Measurements from ENCODE around the gene CLIC2. TPM values are rescaled to one million over a fixed set of nuclear protein-coding genes. Genes with fewer than 3 reads are reported as not detected.
"Not testable (repeated sequence)": the region's sequence is repeated elsewhere in the genome, so short reads cannot be mapped to it uniquely, and the experiment has no call there.

CLIC2 gene
- total RNA-seq (2014; rRNA removed; shearing (Covaris generic)): 2.6 and 4.8 TPM in 2 replicates

DNA sequence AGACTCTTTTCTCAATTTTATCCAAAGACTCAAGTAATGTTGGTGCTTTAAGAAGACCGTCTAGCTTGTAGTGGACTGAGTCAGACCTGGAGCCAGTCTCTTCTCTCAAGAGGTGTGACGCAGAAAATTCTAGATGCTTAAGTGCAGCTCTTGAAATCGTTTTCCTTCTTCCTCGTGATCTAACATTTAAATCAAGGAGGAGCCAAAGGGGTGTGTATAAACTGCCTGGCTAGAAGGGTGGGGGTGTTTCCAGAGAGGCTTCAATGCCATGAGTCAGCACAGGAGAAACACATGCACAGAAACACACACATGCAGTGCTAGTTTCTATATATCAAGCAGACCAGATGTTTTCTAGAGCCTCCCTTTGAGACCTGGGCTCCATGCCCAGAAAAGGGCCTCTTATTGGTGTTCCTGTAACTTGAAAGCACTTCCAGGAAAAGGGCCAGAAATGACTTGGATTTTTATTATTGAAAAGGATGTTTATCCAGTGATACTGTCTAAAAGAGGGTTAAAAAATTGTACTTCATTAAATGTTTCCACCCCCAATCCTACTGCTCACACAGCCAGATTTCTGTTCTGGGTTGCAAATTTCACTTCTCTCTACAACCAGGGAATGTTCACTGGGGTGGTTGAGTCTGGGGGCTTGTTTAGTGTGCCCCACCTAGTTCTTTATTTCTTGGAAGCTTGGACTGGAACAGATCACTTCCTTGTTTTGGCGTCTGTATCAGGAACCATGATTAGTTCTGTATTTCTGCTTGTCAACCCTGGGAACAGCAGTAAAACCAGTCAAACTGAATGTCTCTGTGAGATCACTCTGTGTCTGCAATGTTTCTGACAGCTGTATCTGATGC is at the start of gene CLIC2:
Gene CLIC2, minus strand, starts transcription at position 129 of the 851 bp plus-strand sequence. CDS start 187 bp downstream, outside the sequence.
- peak; percentile 74 for DNase-seq (ENCODE audit: low spot score)

DNA sequence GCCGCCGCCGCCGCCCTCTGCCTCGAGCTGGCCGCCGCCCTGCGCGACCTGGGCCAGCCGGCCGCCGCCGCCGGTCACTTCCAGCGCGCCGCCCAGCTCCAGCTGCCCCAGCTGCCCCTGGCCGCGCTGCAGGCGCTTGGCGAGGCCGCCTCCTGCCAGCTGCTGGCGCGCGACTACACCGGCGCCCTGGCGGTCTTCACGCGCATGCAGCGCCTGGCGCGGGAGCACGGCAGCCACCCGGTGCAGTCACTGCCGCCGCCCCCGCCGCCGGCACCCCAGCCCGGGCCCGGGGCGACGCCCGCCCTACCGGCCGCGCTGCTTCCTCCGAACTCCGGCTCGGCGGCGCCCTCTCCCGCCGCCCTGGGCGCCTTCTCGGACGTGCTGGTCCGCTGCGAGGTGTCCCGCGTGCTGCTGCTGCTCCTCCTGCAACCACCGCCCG is 48.1 kb upstream of the CLIC2 start:
- not testable (repeated sequence) for DNase-seq (ENCODE audit: low spot score)

DNA sequence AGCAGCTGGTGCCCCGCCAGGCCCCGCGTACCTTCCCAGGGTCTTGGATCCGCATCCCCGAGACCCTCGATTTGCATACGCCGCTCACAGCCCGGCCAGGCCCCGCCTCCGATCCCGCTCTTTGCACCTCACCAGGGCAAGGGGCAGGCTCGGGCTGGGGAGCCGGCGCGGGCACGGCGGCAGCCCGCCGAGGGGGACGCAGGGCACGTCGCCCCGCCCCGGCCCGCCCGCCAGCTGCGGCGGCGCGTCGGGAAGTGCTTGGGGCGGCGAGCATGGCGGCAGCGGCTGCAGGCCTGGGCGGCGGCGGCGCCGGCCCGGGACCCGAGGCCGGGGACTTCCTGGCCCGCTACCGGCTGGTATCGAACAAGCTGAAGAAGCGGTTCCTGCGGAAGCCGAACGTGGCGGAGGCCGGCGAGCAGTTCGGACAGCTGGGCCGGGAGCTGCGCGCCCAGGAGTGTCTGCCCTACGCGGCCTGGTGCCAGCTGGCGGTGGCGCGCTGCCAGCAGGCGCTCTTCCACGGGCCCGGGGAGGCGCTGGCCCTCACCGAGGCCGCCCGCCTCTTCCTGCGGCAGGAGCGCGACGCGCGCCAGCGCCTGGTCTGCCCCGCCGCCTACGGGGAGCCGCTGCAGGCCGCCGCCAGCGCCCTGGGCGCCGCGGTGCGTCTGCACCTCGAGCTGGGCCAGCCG is 47.6 kb upstream of the CLIC2 start, which contains the start of gene F8A2:
Gene F8A2, plus strand, starts transcription at position 253 of the 686 bp plus-strand sequence. Its CDS starts 20 bp downstream, at position 273.
- DNase-seq (ENCODE audit: low spot score): not testable (repeated sequence)

DNA sequence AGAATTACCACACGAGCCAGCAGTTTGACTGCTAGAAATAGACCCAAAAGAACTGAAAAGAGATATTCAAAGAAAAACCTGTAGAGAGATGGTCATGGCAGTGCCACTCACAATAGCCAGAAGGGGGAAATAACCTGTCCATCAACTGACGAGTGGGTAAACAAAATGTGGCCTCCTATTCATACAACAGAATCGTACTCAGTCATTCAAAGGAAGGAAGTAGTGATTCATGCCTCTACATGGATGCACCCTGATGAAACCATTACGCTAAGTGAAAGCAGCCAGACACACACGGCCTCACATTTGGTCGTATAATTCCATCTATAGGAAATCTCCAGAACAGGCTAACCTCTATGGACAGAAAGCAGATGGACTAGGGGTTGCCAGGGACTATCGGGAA is 45.4 kb upstream of the CLIC2 start:
- not testable (repeated sequence) for DNase-seq (ENCODE audit: low spot score)

DNA sequence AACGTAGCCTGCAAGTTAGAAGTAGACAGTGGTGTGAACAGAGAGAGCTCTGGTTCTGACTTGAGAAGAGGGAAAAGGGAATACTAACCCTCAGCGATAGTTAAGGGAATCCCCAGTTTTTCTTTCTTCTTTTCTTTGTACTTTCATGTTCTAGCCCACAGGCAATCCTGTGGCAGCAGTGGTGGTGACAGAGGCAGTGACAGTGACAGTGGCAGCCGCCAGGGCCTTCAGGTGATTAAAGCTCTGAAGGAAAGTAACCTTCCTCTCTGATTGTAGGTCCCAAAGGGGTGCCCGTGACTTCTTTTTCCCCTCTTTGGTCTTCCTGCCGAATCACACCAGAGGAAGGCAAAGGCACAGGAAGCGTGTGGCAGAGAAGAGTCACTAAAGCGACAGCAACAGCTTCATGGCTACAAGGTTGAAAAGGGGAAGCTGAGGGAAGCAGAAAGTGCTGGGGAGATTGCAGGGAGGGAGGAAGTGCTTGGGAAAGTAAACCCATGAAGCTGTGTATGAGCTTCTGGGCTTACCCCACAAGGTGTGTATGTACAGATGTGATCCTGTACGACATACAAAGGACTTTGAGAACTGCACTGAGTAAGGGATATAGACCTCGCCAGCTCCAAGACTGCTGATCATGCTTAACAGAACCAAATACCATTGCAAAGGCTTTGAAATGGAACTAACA is 39.5 kb upstream of the CLIC2 start:
- not testable (repeated sequence) for DNase-seq (ENCODE audit: low spot score)

DNA sequence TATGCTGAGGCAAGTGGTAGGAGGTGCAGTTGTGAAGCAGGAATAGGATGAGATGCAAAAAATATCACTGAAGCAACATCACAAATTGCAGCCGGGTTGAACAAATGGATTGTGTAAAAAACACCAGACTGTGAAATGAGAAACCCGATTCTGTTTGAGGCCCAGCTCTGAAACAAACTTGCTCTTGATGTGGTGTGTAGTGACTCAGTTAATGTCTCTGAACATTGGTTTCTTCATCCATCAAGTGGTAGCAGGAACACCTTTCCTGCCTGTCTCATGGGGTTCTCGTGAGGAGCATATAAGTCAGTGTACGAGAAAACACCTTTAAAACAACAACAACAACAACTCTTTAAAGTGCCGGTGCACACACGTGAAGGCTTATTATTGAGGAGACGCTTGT is 29.3 kb upstream of the CLIC2 start:
- DNase-seq (ENCODE audit: low spot score): not testable (repeated sequence)

DNA sequence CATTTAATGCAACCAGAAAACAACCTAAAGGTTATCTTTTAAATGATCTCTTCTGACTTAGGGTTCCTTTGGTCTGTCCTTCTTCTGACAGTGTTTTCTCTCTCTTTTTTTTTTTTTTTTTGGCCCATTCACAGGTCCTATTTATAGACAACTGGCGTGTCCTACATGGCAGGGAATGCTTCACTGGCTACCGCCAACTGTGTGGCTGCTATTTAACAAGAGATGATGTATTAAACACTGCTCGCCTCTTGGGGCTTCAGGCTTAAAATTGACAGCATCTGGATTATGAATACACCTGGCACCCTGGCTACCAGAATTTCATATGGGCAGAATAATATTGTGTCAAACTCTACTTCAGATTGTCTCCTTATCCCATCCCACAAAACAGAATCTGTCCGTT is 15.0 kb upstream of the CLIC2 start:
- DNase-seq (ENCODE audit: low spot score): not testable (repeated sequence)

DNA sequence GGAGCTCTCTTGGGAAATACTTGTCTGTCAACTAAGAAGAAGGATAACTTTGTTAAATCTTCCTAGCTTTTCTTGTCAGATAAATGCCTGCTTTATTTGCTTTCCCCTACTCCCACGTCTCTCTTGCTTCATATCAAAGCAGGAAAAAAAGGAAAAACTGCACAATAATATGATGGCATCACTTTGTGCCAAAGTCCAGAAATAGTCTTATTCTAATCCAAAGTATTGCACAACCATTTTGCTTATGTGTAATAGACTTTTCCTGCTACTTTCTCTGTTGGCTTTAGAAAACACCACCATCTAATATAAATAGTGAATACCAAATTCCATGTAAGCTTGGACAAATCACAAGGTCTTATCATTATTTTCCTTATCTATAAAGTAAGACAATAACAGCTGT is 11.3 kb upstream of the CLIC2 start:
- DNase-seq (ENCODE audit: low spot score): not testable (repeated sequence)

DNA sequence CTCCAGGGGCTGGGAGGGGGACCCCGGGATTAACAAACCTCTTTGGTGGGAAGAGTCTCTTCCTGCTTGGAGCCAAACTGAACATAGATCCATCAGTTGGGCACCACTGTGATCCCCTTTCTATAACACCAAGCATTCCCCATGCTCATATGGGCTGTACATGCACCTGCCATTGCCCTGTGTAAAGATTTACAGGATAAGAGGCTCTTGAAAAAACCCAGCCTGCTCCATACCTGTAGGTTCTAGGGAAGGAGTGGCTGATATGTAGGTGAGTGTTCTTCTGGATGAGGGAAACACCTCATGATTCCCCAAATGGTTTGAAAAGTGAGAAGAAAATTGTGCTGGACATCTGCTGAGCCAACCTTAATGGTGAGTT is 911 bp upstream of the CLIC2 start:
- DNase-seq (ENCODE audit: low spot score): not testable (repeated sequence)

DNA sequence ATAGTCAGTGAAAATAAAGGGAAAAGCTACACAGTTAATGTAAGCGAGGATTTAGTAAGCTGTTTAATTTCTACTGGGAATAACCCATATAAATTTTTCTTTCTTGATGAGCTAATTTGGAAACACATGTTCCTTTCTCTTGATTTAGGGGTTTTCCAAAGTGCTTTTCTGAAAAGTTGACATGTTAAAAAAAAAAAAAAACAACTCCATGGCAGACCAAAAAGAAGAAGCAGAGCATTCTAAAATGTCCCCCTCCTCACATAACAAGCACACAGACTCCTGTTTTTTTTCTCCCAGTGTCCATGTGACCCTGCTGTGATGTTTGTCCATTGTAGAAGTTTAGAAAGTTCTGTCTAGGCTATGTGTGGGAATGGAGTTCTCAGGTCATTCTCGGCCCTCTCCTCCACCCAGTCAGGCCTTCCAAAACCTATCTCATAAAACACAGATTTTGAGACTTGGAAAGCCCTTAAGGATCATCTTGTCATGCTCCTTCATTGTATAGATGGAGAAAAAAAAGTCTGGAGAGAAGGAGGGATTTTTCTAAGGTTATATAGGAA is 792 bp downstream of the CLIC2 start:
- no peak for DNase-seq (ENCODE audit: low spot score)

DNA sequence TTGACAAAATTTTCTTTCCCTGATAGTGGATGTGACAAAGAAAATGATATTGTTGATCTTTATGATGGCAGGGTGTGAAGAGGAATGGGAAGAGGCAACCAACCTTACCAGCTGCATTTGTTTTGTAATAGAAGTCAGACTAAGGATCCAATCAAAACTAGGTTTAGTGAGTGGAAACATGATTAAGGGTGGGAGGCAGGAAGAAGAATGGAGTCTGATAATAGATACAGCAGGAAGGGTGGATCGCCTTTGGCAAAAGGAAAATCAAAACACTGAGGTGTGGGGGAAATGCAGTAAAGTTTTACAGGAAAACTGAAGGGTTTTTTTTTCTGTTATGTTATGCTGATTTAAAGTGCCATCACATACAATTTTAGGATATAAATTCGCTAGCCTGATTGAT is 3.4 kb downstream of the CLIC2 start:
- no peak for DNase-seq (ENCODE audit: low spot score)

DNA sequence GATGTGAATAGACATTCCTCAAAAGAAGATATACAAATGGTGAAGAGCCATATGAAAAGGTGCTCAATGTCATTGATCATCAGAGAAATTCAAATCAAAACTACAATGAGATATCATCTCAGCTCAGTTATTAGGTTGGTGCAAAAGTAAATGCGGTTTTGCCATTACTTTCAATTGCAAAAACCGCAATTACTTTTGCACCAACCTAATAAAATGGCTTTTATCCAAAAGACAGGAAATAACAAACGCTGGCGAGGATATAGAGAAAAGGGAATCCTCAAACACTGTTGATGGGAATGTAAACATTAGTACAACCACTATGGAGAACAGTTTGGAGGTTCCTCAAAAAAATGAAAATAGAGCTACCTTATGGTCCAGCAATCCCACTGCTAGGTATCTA is 5.1 kb downstream of the CLIC2 start:
- DNase-seq (ENCODE audit: low spot score): no peak

DNA sequence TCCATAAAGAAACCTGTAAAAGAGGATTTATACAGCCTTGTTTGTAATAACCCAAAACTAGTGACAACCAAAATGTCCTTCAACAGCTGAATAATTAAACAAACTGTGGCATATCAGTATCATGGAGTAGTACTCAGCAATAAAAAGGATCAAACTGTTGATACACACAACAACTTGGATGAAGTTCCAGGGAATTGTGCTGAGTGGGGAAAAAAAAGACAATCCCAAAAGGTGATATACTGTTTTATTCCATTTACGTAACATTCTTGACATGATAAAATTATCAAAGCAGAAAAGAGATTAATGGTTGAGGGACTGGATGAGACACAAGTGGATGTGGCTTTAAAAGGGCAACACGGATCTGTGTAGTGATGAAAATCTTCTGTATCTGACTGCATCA is 7.8 kb downstream of the CLIC2 start:
- no peak for DNase-seq (ENCODE audit: low spot score)

DNA sequence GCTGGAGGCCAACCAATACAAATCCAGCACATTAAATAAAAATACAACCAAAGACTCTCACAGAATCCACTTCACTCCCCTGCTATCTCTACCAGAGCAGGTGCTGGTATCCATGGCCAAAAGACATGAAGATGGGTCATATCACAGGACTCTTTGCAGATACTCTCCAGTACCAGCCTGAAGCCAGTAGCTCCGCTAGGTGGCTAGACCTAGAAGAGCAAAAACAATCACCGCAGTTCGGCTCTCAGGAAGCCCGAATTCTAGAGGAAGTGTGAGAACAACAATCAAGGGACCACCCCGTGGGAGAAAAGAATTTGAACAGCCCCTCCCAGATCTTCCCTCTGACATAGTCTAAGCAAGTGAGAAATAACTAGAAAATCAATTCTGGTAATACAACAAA is 20.2 kb downstream of the CLIC2 start:
- DNase-seq (ENCODE audit: low spot score): no peak

DNA sequence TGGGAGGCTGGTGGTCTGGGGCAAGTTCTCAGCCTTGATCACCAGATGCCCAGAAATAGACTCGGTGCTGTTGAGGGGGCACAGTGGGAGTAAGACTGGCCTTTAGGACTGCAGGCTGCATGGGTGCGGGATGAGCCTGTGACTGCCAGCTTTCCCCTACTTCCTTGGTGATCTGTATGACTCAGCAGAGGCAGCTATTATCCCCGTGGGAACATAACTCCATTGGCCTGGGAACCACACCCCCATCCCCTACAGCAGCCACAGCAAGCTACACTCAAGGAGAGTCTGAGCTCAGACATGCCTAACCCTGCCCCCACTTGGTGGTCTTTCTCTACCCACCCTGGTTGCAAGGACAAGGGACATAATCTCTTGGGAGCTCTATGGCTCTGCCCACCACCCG is 20.6 kb downstream of the CLIC2 start:
- DNase-seq (ENCODE audit: low spot score): peak; percentile 57

DNA sequence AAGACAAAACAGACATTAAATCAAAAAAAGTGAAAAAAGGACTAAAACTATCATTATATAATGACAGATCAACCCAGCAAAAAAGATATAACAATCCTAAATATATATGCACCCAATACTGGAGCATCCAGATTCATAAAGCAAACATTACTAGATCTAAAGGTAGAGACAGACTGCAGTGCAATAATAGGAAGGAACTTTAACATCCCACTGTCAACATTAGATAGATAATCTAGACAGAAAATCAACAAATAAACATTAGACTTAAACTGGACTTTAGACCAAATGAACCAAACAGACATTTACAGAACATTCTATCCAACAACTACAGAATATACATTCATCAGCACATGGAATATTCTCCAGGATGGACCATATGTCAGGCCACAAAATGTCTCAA is 40.6 kb downstream of the CLIC2 start:
- no peak for DNase-seq (ENCODE audit: low spot score)

DNA sequence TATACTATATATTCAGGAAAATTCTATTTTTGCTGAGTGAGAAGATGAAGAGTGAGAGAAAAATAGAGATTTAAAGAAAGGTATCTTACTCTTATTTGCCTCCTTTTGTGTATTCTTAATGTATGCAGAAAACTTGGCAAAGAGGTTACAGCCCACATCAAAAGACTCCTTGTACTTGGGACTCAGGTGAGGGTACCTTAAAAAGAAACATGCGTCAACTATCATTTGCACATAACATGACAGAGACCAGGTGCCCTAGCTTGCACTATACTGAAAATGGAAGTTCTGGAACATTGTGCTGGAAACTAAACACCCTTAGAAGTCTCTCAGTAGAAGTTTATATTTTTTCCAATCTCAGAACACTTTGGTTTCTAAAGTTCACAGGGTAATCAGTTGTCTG is 54.5 kb downstream of the CLIC2 start:
- no peak for DNase-seq (ENCODE audit: low spot score)

DNA sequence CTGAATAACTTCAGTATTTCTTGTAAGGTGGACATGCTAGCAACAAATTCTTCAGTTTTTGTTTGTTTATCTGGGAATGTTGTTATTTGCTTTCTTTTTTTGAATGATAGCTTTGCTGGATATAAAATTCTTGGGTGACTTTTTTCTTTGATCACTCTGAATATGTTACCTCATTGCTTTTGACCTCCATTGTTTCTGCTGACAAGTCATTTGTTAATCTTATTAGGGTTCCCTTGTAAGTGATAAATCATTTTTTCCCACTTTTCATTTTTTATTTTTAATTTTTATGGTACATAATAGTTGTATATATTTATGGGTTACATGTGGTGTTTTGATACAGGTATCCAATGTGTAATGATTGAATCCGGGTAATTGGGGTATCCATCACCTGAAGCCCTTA is 63.4 kb downstream of the CLIC2 start:
- DNase-seq (ENCODE audit: low spot score): no peak

DNA sequence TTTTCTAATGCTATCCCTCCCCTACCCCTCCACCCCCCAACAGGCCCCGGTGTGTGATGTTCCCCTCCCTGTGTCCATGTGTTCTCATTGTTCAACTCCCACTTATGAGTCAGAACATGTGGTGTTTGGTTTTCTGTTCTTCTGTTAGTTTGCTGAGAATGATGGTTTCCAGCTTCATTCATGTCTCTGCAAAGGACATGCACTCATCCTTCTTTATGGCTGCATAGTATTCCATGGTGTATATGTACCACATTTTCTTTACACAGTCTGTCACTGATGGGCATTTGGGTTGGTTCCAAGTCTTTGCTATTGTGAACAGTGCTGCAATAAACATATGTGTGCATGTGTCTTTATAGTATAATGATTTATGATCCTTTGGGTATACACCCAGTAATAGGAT is 66.4 kb downstream of the CLIC2 start:
- not testable (repeated sequence) for DNase-seq (ENCODE audit: low spot score)

DNA sequence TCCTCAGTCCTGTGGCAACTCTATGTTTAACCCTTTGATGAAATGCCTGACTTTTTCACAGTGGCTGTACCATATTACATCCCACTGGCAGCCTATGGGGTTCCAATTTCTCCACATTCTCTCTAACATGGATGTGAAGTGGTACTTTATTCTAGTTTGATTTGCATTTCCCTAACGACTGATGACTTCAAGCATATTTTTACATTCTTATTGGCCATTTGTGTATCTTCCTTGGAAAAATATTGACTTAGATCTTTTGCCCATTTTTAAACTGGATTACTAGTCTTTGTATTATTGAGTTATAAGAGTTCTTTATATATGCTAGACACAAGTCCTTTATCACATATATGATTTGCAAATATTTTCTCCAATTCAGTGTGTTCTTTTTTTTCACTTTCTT is 68.0 kb downstream of the CLIC2 start:
- no peak for DNase-seq (ENCODE audit: low spot score)

DNA sequence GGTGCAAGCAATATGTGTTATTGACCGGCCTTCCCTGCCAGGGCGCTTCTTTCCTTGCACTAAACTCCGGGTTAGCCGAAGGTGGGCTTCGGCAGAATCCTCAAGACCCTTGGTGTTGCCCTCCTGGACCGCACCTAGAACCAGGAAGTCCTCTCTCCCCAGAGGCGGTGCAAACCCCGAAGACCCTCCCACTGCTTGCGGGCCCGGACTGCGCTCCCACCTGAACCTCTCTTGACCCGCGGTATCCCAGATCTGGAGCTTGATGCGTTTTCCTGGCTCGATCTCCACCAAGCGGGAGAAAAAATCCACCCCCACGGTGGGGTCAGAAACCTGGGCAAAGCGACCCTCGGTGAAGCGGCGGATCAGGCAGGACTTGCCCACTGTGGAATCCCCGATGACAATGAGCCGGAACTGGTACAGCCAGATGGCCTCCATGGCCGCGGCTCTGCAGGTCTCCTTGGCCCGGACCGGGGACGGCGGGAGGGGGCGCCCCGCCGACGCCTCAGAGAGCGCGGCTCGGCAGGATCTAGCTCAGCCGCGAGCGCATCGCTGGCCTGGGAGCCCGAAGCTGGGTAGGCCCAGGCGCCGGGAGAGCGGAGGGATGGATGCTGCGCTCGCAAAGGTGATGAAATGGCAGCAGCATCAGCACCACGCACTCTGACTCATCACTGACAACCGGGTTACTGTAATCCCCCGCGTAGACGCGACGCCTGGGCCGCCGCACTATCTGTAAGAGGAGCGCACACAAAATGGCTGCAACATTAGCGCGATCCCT is 70.4 kb downstream of the CLIC2 start, which contains the start of gene RAB39B:
Gene RAB39B, minus strand, starts transcription at position 638 of the 775 bp plus-strand sequence. Its CDS starts 203 bp downstream, at position 435.
- DNase-seq (ENCODE audit: low spot score): peak; percentile 80

All from A172 (cell line).